GM19328 (cell line): ENCODE data around the gene FBXO24.
"Not testable (repeated sequence)": the region's sequence is repeated elsewhere in the genome, so short reads cannot be mapped to it uniquely, and the experiment has no call there.

Experiments
- ATAC-seq: cut with Tn5 transposase; IDR thresholded peaks from one replicate; pipeline ENCODE4 v1.9.1; 2021; ENCODE audit warnings: mild to moderate bottlenecking, moderate library complexity; ENCODE audit not compliant: unreplicated experiment

The FBXO24 gene

GRCh38 chr7:100556541-100556940 lies 29.6 kb upstream of the FBXO24 start:
- ATAC-seq = no peak

GRCh38 chr7:100559127-100559526 lies 27.0 kb upstream of the FBXO24 start:
- no peak for ATAC-seq

GRCh38 chr7:100561491-100562194 lies 24.5 kb upstream of the FBXO24 start:
- no peak for ATAC-seq

GRCh38 chr7:100562195-100563099 lies 23.7 kb upstream of the FBXO24 start:
- no peak for ATAC-seq

GRCh38 chr7:100563100-100563564 lies 23.0 kb upstream of the FBXO24 start:
- ATAC-seq = no peak

- no peak for ATAC-seq
These were observed 22.2 kb upstream of the FBXO24 start for GRCh38 chr7:100563809-100564400.

- not testable (repeated sequence) for ATAC-seq
These were observed 21.7 kb upstream of the FBXO24 start for GRCh38 chr7:100564405-100564804.

GRCh38 chr7:100565133-100565571 lies 21.0 kb upstream of the FBXO24 start:
- ATAC-seq = no peak

- no peak for ATAC-seq
These were observed 20.1 kb upstream of the FBXO24 start for GRCh38 chr7:100566018-100566531.

GRCh38 chr7:100567031-100567730 lies 18.9 kb upstream of the FBXO24 start:
- ATAC-seq = no peak

- ATAC-seq = no peak
These were observed 18.4 kb upstream of the FBXO24 start for GRCh38 chr7:100567751-100568175.

- ATAC-seq = no peak
These were observed 17.8 kb upstream of the FBXO24 start for GRCh38 chr7:100568176-100568895.

- no peak for ATAC-seq
These were observed 17.0 kb upstream of the FBXO24 start for GRCh38 chr7:100568896-100569844.

GRCh38 chr7:100570954-100571828 lies 14.9 kb upstream of the FBXO24 start:
- no peak for ATAC-seq

GRCh38 chr7:100571829-100572116 lies 14.4 kb upstream of the FBXO24 start:
- no peak for ATAC-seq

- ATAC-seq = no peak
These were observed 13.7 kb upstream of the FBXO24 start for GRCh38 chr7:100572281-100572948.

- no peak for ATAC-seq
These were observed 13.0 kb upstream of the FBXO24 start for GRCh38 chr7:100572949-100573675.
